Mammary microvascular endothelial cell (primary cell): ENCODE measurements around the gene STAM. TPM values are rescaled to one million over a fixed set of nuclear protein-coding genes. Genes with fewer than 3 reads are reported as not detected.

Experiments used
- total RNA-seq: library from RNA; depleted of rRNA; stranded (reverse); fragments of >200 nt; gene quantifications from 2 replicates; pipeline ENCODE4 v1.2.3, GENCODE V29; 2015

The STAM gene
- 17.7 and 21.5 TPM in 2 replicates for total RNA-seq

DNA sequence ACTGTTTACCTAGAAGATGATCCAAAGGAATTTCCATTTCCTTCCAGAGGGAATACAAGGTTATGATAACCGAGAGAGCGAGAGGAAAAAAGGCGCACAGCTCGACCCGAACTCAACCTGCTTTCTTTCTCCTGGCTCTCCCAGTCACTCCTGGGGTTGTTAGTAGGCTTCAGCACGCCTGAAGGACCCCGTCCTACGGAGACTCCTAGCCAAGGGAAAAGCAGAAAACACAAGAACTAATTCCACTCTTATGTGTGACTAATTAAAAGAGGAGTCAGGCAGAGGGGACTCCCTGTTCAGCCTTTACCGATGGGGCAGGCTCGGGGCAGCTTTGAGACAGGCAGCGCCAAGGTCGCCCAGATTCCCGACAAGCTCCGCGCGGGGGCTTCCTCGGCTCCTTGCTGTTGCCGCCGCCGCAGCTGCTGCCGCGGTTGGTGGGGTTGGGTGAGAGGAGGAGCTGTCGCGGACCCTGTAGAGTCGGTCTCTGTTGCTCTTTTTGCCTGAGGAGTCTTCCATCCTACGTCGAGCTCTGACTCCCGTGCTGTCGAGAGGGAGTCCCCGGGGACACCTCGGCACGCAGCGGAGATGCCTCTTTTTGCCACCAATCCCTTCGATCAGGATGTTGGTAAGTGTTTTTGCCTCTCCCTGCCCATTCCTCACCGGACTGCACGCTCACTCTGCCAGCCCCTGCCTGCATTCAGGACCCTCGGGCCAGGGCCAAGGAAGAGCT, at the start of gene STAM:
STAM (plus strand) TSS at position 397 of the 730 bp plus-strand sequence; CDS start at position 586, 189 bp downstream.

DNA sequence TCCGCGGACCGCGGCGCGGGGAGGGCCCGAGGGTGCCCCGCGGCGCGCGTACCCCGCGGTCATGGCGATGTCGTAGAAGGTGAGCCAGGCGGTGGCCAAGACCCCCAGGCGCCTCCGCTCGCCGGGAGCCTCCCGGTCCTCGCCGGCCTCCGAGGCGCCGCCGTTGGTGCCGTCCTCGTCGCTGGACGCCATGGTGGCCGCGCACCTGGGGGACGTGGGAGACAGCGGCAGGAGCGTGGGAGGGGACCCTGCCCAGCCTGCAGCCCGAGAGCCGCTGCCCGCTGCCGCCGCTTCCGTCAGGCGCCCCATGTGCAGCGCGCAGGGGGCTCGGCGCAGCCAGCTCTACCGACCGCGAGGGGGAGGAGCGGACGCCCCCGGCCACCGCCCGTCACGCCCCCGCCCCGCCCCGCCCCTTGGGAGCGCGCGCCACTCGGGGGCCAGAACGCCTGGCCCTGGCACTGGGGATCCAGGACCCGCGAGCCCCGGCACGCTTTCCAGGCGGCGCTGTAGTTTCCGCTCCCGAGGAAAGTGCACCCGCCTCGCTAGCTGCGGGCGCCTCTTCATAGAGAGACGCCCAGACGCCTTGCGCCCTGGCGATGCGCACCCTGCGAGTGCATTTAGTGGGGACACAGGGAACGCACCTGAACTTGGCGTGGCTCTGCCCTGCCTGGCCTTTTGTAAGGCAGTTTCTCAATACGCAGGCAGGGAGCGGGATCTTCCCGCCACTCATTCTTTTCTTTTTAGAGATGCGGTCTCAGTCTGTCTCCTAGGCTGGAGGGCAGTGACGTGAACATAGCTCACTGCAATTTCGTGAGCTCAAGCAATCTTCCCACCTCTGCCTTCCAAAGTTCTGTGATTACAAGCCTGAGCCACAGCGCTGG, 26.7 kb upstream of the STAM start, which contains the start of gene HACD1:
HACD1 (minus strand) TSS at position 344 of the 881 bp plus-strand sequence; CDS start at position 309, 35 bp downstream.

DNA sequence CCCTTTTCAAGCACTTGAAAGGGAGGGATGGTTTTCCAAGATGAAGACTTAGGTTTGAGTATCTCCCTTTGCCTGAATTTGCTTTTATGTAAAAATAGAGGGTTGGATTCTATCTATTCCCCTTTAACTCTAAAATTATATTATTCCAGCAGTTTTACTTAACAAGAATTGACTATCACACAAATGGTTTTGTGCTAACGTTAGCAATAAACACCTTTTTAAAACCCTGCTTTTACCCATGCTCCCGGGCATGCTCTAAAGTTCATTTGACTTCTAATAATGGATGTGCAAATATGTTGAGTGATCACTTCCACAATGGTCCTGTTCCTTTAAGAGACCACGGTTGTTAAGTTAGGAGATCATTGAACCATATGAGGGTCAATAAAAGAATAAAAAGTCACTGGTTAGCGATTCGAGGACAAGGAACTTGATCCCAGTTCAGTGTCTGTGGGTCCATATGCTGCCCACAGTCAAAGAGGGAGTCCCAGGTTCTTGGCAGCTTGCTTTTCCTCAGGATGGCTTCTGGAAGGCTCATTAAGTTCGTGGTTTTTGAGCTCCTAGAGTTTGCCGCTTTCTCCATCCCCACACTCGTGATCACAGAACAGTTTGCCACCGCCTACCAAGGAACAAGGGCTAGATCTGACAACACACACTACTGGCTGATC, 108.0 kb downstream of the STAM start, which contains the start of gene TMEM236:
TMEM236 (plus strand) TSS at position 421 of the 665 bp plus-strand sequence; CDS start at position 516, 95 bp downstream.

Other genes with a start within 250 kb of the STAM start
- gene ST8SIA6, start 189.6 kb upstream of the STAM start, total RNA-seq, result not detected in 2 replicates
- 12.4 and 19.9 TPM in 2 replicates for gene HACD1, start 26.8 kb upstream of the STAM start, total RNA-seq
- 0.79 and 0.80 TPM in 2 replicates for gene TMEM236, start 108.0 kb downstream of the STAM start, total RNA-seq
- 17.5 and 17.9 TPM in 2 replicates for gene MRC1, start 165.2 kb downstream of the STAM start, total RNA-seq